ENCODE results near the gene OPALIN. TPM values are rescaled to one million over a fixed set of nuclear protein-coding genes. Genes with fewer than 3 reads are reported as not detected.

OPALIN gene, protein sequence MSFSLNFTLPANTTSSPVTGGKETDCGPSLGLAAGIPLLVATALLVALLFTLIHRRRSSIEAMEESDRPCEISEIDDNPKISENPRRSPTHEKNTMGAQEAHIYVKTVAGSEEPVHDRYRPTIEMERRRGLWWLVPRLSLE
- total RNA-seq (not detected in 2 replicates), polyA plus RNA-seq (not detected in 2 replicates), polyA minus RNA-seq (not detected in 2 replicates)
- not detected for total RNA-seq (2013)

DNA sequence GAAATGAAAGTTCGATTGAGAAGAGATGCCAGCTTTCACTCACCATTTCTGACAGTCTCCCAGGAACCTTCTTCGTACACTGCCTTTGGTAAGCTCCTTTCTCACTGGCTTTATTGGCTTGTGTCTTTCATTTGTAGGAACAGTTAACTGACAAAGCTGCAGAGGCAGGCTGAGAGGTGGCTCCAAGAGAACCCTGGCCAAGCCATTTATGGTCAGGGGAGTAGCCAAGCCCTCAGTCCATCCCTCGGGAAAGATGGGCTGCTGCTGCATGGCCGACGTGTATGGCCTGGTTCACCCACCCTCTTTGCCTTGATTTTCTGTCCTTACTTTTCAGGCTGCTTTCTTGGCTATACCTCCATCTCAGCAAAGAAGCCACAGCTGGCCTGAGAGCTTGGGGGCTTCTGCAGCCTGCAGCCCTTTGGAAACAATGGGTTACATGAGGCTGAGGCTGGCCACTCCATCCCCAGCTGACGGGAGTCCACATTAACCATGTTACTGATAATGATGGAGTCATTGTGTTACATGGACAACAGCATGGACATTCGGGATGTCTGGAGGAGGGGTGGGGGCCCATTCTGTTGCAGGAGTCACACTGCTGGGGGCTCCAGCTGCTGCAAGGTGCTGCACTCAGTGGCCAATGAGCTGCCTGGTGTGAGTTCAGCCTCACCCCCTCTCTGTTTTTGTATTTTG, at the start of gene OPALIN:
Gene OPALIN (minus strand): TSS at position 152 of the 690 bp plus-strand sequence. CDS start 106 bp downstream, at position 46.
- Histone ChIP-seq H3K27ac (ENCODE audit: low read length in 2 of 2) (no peak within 1 kb of the TSS), H3K79me2 (ENCODE audit: control insufficient read depth, insufficient read depth, low read length) (no peaks in the 10 kb centered on the region), H3K4me2 (replicated peaks; ENCODE audit: low read depth, low read length, poor library complexity, severe bottlenecking) (no peak within 1 kb of the TSS), H4K20me1 (ENCODE audit: control insufficient read depth, insufficient read depth, low read length, poor library complexity, severe bottlenecking) (no peaks in the 10 kb centered on the region), H3K4me1 (ENCODE audit: control insufficient read depth in 2 of 2, insufficient read depth in 2 of 2, low read length in 2 of 2) (no peaks in the 10 kb centered on the region), H3K36me3 (replicated peaks in 1 of 2; ENCODE audit: control extremely low read depth in 1 of 2, control insufficient read depth in 1 of 2, extremely low read depth in 1 of 2, insufficient read depth in 2 of 2, low read length in 1 of 2) (no peaks in the 10 kb centered on the region), H3K4me3 (ENCODE audit: control extremely low read depth in 1 of 5, extremely low read depth in 1 of 5, insufficient read depth in 1 of 5, low read depth in 2 of 5, low read length in 4 of 5) (no peak within 1 kb of the TSS), H3K9me3 (ENCODE audit: control extremely low read depth in 1 of 3, control insufficient read depth in 2 of 3, insufficient read depth in 1 of 3, low read length in 2 of 3) (no peaks in the 10 kb centered on the region), H2AFZ (ENCODE audit: insufficient read depth, low read depth, low read length, poor library complexity, severe bottlenecking) (no peak within 1 kb of the TSS), H3K27me3 (replicated peaks in 1 of 4; ENCODE audit: control extremely low read depth in 1 of 4, control insufficient read depth in 3 of 4, insufficient read depth in 4 of 4, low read length in 3 of 4) (peaks cover 0 to 10% (median 2%) of the 10 kb centered on the region in 4 experiments), H3K9ac (ENCODE audit: low read length) (no peak within 1 kb of the TSS)
- TF ChIP-seq, protein P1, sequence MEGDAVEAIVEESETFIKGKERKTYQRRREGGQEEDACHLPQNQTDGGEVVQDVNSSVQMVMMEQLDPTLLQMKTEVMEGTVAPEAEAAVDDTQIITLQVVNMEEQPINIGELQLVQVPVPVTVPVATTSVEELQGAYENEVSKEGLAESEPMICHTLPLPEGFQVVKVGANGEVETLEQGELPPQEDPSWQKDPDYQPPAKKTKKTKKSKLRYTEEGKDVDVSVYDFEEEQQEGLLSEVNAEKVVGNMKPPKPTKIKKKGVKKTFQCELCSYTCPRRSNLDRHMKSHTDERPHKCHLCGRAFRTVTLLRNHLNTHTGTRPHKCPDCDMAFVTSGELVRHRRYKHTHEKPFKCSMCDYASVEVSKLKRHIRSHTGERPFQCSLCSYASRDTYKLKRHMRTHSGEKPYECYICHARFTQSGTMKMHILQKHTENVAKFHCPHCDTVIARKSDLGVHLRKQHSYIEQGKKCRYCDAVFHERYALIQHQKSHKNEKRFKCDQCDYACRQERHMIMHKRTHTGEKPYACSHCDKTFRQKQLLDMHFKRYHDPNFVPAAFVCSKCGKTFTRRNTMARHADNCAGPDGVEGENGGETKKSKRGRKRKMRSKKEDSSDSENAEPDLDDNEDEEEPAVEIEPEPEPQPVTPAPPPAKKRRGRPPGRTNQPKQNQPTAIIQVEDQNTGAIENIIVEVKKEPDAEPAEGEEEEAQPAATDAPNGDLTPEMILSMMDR (IDR thresholded peaks at IDR 0.05): no peak
- no peak for TF ChIP-seq EZH2 (IDR thresholded peaks at IDR 0.05; ENCODE audit: borderline replicate concordance, insufficient read depth, low read depth, low read length, poor library complexity, severe bottlenecking)
- H3K27me3 Mint-ChIP-seq: peaks cover 19% of the 10 kb centered on the region
- POLR2A ChIA-PET: no interaction called here
- H3K4me1 Mint-ChIP-seq: no peaks in the 10 kb centered on the region
- WGBS (ENCODE audit: insufficient coverage): 96% methylated on average over 5 of the region's 7 CpGs
- H3K27ac Mint-ChIP-seq: no peak within 1 kb of the TSS
- no peak within 1 kb of the TSS for H3K4me3 Mint-ChIP-seq
- ATAC-seq (ENCODE audit: low read depth): no peak
- CTCF ChIA-PET: interaction anchor here (0.5 to 1.0 kb wide), 2 partner anchors 12 to 1209 kb away, joined by 4 to 5 read pairs; no protein-coding TSS in a partner anchor
- intact Hi-C loops (cut with micrococcal nuclease): no loop called here
- no peak for DNase-seq
- no peaks in the 10 kb centered on the region for H3K9me3 Mint-ChIP-seq (ENCODE audit: insufficient read depth)

DNA sequence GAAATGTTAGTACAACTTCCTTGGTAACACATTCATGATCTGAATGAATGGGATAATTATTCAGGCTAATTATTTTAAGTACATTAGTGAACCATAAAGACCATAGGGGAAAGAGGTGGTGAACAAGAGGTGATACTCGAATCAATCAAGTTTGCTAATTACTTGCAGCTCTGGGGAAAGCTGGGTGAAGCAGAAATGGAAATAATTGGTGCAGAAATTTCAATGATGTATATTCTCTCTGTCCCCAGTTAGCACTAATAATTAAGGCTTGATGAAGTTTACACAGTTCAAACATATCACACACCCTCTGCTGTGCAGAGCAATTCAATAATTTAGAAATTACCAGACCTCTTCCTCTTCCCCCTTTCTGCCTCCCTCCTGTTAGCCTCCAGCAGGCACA, 49.4 kb upstream of the OPALIN start:
- Histone ChIP-seq H3K79me2 (ENCODE audit: control insufficient read depth, insufficient read depth, low read length) (no peaks in the 10 kb centered on the region), H3K36me3 (replicated peaks in 1 of 2; ENCODE audit: control extremely low read depth in 1 of 2, control insufficient read depth in 1 of 2, extremely low read depth in 1 of 2, insufficient read depth in 2 of 2, low read length in 1 of 2) (no peaks in the 10 kb centered on the region), H3K4me2 (replicated peaks; ENCODE audit: low read depth, low read length, poor library complexity, severe bottlenecking) (no peak overlapping the region), H2AFZ (ENCODE audit: insufficient read depth, low read depth, low read length, poor library complexity, severe bottlenecking) (no peak overlapping the region), H3K9me3 (ENCODE audit: control extremely low read depth in 1 of 3, control insufficient read depth in 2 of 3, insufficient read depth in 1 of 3, low read length in 2 of 3) (no peaks in the 10 kb centered on the region), H3K4me3 (ENCODE audit: control extremely low read depth in 1 of 5, extremely low read depth in 1 of 5, insufficient read depth in 1 of 5, low read depth in 2 of 5, low read length in 4 of 5) (no peak overlapping the region), H3K9ac (ENCODE audit: low read length) (no peak overlapping the region), H3K4me1 (ENCODE audit: control insufficient read depth in 2 of 2, insufficient read depth in 2 of 2, low read length in 2 of 2) (no peaks in the 10 kb centered on the region), H3K27me3 (replicated peaks in 1 of 4; ENCODE audit: control extremely low read depth in 1 of 4, control insufficient read depth in 3 of 4, insufficient read depth in 4 of 4, low read length in 3 of 4) (peaks cover 0 to 23% (median 3%) of the 10 kb centered on the region in 4 experiments), H3K27ac (ENCODE audit: low read length in 2 of 2) (no peak overlapping the region), H4K20me1 (ENCODE audit: control insufficient read depth, insufficient read depth, low read length, poor library complexity, severe bottlenecking) (no peaks in the 10 kb centered on the region)
- Mint-ChIP-seq H3K27me3 (peaks cover 32% of the 10 kb centered on the region), H3K4me3 (no peak overlapping the region), H3K4me1 (no peaks in the 10 kb centered on the region), H3K27ac (no peak overlapping the region), H3K9me3 (ENCODE audit: insufficient read depth) (no peaks in the 10 kb centered on the region)
- POLR2A ChIA-PET: no interaction called here
- ATAC-seq (ENCODE audit: low read depth): no peak
- TF ChIP-seq, protein P1 (IDR thresholded peaks at IDR 0.05): no peak
- TF ChIP-seq EZH2 (IDR thresholded peaks at IDR 0.05; ENCODE audit: borderline replicate concordance, insufficient read depth, low read depth, low read length, poor library complexity, severe bottlenecking): no peak
- intact Hi-C loops (cut with micrococcal nuclease): no loop called here
- no peak for DNase-seq
- WGBS (ENCODE audit: insufficient coverage): 80% methylated on average over 1 of the region's 1 CpG
- CTCF ChIA-PET: interaction anchor here (1.2 kb wide), 1 partner anchor 32 kb away, joined by 4 read pairs; no protein-coding TSS in a partner anchor
